Activated naive CD8-positive, alpha-beta T cell treated with anti-CD3 and anti-CD28 coated beads, Interleukin-2, amount 50 U/mL, for 16 hours (primary cell): Measurements from ENCODE around the gene SOCS1.
"Not testable (repeated sequence)": the region's sequence is repeated elsewhere in the genome, so short reads cannot be mapped to it uniquely, and the experiment has no call there.

Source experiments
- DNase-seq: peaks from one replicate; pipeline ENCODE4 v3.0.0-alpha.2; 2020; ENCODE audit warnings: low read depth, low spot score

Gene SOCS1

DNA sequence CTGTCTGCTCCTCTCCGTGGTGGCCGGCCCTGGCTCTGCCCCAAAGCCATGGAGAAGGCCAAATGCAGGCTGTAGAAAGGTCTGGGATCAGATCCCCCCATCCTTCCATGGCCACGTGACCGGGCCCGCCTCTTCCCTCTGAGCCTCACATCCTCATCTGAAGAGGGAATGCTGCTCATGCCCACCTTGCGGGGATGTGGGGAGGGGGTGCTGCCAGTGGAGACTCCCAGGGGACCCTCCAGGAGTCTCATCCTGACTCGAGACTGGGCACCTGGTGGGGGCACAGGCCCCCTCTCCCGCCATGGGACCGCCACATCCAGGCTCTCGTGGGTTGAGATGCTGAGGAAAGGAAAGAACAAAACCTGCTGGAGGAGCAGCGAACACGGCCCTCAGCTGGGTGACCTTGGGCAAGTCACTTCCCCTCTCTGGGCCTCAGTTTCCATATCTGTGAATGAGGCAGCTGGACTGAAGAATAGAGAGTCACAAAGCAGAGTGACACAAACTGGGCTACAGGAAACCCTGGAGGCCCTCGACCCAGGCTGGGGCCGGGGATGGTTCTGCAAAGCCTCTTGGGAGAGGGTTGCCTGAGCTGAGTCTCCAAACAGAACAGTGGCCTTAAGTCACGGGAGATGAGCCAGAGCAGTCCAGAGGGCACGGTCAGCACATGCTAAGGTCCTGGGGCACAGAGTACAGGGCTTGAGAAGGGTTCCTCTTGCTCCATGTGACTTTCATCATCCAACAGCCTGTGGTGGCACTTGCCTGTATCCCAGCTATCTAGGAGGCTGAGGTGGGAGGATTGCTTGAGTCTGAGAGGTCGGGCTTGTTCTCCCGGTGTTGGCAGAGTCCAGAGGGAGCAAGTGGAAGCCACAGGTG is 30.1 kb downstream of the SOCS1 start:
- DNase-seq, result no peak

DNA sequence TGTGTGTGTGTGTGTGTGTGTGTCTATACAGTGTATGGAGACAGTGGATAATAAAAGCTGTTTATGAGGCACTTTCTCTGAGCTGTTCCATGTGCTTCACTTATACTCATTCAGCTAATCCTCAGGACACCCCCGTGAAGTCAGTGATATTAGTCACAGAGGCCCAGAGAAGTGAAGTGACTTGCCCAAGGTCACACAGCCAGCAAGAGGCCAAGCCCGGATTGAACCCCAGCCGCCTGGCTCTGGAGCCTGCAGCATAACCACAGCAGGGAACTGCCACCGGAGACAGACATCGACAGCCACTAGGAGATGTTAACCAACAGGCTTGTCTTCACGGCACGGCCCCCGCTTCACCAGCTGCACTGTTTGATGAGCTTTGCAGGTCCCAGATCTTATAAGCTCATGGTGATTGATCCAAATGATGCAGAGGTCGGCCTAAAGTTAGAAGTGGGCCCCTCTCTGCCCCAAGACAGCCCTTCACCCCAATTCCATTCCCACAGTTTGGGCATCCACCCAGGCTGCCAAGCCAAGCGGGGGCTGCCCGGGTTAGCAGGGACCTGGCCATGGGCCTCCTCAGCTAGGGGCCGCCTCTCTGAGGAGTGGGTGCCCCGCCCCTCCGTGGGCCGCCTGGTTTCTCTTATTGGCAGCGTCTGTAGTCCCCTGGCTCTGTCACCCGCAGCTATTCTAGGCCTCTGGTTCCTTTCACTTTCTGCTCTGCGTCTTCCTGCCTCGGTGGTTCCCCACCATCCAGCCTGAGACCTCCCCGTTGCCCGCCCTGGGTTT is 30.9 kb downstream of the SOCS1 start:
- peak; percentile 63 for DNase-seq

DNA sequence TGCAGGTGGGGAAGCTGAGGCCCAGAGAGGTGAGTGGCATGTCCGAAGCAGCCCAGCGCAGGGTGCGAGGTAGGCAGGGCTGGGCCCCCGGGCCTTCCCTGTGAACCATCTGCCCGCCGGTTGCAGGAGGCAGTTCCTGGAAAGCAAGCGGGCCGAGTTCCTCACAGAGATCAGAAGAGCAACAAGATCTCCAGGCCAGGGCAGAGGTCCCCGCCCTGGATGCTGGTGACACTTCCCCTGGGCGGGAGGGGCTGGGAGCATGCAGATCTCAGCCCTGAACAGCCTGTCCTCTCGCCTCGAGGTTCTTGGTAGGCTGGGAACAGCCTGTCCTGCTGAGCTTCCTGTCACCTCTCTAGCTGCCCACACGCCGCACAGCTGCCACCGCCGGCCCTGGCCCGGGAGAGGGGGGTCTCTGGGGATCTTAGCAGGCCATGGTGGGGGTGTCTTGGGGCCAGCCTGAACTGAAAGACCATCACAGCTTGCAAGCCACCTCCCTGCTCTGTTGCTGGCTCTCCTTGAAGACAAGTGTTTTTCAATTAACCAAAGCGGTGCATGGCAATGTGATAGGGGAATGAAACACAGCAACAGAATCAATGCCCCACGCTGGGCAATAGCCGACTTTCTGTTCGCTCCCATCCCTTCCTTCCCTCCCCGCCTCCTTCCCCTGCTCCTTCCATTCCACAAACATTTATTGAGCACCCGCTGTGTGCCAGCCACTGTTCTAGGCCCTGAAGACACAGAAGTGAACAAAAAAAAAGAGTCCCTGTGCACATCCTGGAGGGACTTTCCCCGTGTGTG is 31.7 kb downstream of the SOCS1 start:
- no peak for DNase-seq

DNA sequence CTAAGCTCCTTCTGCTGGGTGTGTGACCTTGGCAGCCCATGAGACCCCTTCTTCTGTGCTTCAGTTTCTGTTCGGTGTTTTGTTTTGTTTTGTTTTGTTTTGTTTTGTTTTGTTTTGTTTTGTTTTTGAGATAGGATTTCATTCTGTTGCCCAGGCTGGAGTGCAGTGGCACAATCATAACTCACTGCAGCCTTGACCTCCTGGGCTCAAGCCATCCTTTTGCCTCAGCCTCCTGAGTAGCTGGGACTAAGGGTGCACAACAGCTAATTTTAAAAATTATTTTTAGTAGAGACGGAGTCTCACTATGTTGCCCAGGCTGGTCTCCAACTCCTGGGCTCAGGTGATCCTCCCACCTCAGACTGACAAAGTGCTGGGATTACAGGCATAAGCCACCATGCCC is 35.5 kb downstream of the SOCS1 start:
- DNase-seq, result not testable (repeated sequence)

DNA sequence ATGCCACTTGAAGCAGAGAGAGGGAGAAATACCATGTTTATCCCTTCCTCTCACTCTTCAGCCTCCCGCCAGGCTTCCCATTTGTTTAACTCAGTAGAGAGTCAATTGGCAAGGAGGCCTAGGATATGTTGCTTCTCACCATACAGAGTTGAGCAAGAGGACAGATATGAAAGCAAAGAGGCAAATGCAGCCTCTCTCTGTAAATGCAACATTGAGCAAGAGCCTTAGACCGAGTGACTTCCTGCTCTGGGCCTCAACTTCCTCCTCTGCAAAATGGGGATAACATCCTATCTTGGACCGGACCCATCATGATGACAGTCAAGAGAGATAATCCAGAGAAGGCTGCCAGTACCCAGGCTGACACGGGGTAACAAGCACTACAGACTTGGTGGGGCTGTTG is 36.8 kb downstream of the SOCS1 start:
- no peak for DNase-seq

DNA sequence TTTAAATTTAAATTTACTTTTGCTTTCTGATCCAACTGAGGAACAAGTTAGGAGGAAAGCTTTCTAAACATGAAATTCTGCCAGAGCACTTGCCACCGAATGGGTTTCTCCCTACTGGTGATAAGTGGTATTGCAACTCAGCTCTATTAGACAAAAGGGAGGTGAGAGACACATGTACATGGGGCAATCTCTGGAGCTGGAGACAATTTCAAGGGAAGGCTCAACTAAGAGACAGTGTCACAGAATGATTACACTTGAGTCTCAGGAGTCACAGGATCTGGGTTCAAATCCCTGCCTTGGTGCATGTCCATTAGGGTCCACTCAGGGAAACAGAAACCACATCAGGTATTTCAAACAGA is 37.4 kb downstream of the SOCS1 start:
- DNase-seq, result no peak

DNA sequence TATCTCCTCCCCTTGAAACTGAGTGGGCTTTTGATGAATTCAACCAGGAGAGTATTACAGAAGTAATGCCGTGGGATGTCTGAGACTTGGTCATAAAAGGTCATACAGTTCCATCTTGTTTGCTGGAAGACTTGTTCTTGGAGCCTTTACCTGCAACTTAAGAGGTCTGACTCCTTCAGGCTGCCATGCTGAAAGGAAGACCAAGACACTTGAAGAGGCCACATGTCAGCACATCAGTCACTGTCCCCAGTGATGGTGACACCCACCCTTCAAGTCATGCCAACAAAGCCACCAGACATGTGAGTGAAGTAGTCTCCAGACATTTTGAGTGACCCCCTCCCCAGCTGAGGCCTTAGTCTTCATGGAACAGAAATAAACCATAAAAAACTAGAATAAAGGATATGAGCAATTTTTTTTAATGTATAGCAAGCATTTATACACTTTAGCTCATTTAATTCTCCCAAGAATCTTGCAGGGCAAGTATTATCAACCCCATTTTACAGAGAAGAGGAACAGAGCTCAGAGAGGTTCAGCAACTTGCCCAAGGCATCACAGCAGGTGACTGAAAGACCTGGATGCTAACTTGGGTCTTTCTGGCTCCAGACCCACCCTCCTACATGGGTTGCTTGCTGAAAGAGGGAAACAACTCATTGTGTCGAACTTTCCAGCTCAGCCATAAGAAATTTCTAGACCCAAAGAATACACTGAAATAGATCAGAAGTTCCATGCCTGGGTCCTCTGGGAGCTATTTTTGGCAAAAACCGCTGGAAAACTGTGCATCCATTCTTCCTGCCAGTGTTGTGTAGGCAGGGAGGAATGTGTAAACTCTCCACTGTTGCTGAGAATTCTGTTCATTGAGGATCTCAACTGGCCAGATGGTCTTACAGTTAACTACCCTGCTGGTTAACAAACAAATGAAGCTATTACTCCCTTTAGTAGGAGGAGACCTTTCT is 38.1 kb downstream of the SOCS1 start:
- DNase-seq, result no peak

DNA sequence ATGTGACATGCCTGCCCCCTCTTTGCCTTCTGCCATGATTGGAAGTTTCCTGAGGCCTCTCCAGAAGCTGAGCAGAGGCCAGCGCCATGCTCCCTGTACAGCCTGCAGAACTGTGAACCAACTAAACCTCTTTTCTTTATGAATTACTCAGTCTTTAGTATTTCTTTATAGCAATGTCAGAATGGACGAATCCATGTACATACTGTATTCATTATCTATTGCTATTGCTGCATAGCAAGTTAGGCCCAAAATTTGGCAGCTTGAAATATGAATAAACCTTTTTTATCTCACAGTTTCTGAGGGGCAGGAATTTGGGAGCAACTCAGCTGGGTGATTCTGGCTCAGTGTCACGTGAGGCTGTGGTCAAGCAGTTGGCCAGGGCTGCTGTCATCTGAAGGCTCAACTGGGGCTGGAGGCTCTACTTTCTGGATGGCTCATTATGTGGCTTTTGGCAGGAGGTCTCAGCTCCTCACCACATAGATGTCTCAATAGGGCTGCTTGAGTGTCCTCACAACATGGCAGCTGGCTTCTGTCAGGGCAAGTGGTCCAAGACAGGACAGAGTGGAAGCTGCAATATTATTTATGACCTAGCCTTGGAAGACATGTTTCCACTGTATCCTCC is 40.0 kb downstream of the SOCS1 start:
- DNase-seq, result no peak

DNA sequence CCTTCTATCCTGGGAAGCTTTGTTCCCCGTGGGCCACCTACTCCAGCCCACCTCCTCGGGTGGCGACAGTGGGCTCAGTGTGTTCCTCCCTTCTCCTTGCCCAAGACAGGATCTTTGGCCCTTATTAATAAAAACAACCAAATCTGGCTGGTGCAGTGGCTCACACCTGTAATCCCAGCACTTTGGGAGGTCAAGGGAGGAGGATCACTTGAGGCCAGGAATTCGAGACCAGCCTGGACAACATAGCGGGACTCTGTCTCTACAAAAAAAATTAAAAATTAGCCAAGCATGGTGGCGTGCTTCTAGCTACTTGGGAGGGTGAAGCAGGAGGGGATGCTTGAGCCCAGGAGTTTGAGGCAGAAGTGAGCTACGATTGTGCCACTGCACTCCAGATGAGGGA is 42.2 kb downstream of the SOCS1 start:
- no peak for DNase-seq

DNA sequence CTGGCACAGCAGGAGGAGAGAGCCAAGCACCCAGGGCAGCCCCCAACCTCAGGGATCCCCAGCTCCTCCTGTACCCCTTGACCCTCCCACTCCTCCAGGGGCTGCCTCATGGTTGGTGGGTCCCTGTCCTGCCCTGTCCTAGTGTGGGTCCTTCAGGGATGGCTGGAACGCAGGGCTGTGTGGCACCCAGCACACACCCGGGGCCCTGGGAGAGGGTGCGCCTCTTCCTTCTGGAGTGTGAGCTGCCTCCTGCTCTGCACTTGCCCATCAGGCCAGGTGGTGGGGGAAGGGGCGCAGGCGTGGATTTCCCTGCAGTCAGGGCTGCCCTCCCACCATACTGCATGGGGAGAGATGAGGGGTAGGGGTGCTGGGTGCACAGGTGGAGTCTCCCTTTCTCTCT is 42.6 kb downstream of the SOCS1 start:
- DNase-seq, result no peak

DNA sequence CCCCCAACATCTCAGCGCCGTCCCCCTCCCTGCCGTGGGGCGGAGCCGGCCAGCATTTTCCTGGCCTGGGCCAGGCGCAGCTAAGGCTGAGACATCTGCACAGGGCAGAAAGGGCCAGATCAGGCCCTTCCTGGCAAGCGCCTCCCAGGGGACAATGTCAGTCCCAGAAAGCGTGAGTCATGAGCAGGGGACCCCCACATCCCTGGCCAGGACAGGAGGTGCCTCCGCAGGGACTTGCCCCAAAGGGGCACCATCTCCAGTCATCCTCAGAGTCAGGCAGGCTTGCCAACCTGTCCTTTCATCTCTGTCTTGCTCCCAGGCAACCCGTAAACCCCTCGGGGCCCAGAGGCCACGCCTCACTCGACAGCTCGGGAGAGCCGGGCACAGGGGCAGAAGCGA is 43.2 kb downstream of the SOCS1 start:
- no peak for DNase-seq

DNA sequence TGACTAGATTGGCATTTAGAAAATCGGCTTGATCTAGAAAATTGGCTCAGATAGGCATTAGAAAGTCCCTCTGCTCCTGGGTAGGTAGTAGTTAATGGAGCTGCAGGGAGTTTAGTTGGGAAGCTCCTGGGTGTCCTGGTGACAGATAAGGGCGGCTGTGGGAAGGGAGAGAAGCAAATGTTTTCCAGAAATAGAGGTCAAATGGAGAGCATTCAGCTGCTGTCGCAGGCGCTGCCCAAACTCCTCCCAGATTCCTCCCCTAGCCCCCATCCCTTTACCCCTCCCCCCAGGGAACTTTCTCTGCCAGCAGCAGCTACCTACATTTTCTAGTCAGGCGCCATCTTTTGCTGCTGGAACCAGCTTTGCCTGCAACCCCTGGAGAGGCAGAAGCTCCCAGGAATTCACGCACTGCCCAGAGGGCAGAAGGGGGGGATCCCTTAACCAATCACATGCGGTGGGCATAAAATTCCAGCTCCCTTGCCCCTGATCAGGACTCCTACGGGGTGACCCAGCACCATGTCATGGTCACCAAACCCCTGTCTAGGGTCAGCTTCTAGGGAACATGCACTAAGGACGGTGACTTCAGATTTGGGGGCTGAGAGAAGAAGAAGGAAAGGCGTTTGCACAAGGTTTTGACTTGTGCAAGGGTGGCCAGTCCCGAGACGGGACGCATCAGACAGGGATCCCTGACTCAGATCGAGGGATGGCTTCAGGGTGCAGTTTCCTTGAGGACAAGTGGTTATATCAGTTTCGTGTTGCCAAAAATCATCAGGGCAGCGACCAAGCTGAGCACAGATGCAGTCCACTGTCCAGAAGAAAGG is 43.8 kb downstream of the SOCS1 start:
- DNase-seq, result no peak

DNA sequence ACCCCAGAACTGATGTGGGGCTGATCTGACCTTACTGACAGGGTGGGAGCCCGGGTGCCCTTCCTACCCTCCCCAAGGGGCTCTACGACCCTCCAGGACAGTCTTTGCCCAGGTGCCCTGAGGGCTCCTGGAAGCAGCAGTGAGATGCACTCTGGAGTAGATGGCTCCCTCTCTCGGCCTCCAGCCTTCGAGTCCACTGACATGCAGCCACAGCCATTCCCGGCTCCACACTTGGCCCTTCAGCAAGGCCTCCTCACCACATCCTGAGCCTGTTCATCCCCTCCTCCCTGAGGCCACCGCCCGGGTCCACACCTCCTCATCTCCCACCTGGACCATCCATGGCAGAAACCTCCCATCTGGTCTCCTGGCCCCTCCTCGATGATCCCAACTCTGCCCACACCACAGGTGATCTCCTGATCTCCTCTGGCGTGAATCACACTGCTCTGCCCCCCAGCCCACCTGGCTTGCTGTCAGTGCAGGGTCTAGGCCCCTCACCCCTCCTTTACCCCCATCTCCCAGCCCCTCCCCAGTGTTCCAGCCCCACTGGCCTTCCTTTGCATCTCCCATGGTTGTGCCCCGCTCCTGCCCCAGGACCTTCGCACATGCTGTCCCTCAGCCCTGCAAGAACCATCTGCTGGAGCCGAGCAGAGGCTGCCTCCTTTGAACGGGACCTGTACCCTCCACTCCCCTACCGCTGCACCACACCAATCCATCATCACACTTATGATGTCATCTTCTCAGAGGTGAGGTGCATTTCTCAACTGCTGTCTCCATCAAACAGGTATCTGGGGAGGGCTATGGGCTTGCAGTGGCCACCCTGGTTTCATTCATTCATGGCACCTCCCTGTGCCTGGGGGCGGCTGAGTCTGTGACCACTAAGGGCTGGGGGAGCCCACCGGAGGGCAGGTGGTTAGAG is 44.7 kb downstream of the SOCS1 start:
- no peak for DNase-seq

DNA sequence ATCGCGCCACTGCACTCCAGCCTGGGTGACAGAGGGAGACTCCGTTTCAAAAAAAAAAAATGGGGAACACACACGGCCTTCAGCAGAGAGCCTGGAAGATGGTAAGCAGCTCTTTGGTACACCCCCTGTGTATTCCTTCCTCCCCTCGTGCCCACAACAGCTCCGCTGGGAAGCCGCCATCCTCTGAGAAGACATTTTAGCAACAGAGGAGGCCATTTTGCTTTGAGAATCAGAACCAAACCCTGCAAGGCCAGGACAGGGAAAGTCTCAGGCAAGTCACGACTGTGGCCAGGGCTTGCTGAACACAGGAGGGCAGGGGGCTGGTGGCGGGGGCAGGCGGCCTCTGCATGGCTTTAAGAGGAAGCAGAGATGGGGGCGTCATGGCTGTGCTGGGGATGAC is 45.7 kb downstream of the SOCS1 start:
- DNase-seq, result no peak

DNA sequence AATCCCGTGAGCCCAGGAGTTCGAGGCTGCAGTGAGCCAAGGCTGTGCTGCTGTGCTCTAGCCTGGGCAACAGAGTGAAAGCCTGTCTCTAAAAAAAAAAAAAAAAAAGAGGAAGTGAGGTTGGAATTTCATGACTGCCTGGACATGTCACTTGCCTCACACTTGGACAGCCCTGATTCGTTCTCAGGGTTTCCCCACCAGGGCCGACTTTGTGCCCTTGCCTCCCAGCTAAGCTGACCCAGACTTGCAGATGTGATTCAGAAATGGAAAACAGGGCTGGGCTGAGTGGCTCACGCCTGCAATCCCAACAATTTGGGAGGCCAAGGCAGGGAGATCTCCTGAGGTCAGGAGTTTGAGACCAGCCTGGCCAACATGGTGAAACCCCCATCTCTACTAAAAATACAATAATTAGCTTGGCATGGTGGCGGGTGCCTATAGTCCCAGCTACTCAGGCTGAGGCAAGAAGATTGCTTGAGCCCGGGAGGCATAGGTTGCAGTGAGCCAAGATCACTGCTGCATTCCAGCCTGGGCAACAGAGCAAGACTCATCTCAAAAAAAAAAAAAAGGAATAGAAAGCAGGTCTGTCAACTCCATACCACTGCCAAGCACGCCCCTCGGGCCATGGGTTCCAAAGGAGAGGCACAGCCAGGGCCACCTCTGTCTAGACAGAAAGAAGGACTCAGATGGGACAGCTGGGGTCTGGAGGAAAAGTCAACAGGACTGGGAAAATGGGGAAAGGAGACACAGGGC is 46.9 kb downstream of the SOCS1 start:
- no peak for DNase-seq

DNA sequence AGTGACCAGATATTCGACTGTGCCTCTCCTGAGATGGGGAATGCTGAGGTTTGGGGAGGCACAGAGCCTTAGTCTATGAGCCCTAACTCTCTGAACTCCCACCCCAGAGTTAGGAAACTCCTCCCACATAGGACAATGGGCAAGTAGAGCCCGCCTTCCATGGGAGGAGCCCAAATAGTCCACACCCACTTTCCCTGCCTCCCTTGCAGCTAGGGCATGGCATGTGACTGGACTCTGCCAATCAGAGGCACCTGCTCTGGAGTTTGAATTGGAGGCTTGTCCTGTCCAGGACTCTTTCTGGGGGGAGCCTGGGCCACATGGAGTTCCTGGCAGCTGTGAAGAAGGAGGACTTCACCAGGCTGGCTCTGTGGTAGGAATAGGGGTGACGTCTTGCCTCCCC is 48.4 kb downstream of the SOCS1 start:
- no peak for DNase-seq

DNA sequence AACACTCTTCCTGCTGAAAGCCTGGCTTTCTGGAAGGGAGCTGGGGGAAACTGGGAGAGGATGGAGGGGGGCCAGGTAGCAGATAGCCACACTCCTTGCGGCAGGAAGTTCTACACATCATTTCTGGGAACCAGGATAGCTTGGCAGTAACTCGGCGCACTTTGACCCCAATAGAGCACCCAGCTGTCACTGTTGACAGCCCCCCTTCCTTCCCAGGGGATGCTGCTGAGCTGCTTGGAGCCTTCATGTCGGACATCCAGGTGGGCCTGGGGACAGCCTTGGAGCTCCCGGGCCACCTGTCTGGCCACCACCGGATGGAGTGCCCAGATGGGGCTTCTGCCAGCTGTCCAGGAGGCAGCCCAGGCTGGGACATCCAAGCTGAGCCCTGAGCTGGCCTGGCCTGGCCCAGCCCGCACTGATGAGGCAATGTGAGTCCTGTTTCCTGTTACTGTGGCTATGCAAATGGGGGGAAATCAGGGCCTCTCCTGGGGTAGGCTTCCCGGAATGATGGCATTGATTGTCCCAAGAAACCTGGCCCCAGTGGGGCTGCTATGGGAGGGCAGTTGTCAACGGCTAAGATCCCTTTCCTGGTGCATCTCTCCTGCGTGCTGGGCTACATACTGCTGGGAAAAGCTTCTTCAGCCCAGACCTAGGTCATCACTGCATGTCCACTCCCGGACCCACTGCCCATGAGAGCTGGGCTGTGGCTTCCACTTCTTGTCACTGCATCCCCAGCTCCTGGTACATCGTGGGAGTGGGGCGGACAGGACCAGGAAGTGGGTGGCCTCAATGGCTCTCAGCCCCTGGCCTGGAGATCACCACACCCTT is 50.0 kb downstream of the SOCS1 start:
- DNase-seq, result no peak
